ENCODE results near the gene SLC35A5.

GRCh38 chr3:112623717-112624116 is 61.9 kb downstream of the SLC35A5 start:
- TF ChIP-seq SIN3A (IDR thresholded peaks at IDR 0.05; ENCODE audit: borderline replicate concordance, low read depth, low read length): no peak
- TF ChIP-seq ZKSCAN1 (IDR thresholded peaks at IDR 0.05; ENCODE audit: low read length): no peak
- TF ChIP-seq TCF7L2 (IDR thresholded peaks at IDR 0.05; ENCODE audit: low read depth, low read length): no peak
- no peak for TF ChIP-seq RBFOX2 (IDR thresholded peaks at IDR 0.05; ENCODE audit: low read depth, low read length)
- TF ChIP-seq GABPA (IDR thresholded peaks at IDR 0.05; ENCODE audit: low read depth, low read length): no peak
- TF ChIP-seq GABPA (CRISPR knock-in tag; IDR thresholded peaks at IDR 0.05; ENCODE audit: low read depth): no peak
- TF ChIP-seq SMAD3 (CRISPR knock-in tag; IDR thresholded peaks at IDR 0.05): no peak
- TF ChIP-seq, protein P1, sequence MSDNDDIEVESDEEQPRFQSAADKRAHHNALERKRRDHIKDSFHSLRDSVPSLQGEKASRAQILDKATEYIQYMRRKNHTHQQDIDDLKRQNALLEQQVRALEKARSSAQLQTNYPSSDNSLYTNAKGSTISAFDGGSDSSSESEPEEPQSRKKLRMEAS (IDR thresholded peaks at IDR 0.05): no peak
- TF ChIP-seq MEF2D (CRISPR knock-in tag; IDR thresholded peaks at IDR 0.05): no peak
- TF ChIP-seq, protein P2, sequence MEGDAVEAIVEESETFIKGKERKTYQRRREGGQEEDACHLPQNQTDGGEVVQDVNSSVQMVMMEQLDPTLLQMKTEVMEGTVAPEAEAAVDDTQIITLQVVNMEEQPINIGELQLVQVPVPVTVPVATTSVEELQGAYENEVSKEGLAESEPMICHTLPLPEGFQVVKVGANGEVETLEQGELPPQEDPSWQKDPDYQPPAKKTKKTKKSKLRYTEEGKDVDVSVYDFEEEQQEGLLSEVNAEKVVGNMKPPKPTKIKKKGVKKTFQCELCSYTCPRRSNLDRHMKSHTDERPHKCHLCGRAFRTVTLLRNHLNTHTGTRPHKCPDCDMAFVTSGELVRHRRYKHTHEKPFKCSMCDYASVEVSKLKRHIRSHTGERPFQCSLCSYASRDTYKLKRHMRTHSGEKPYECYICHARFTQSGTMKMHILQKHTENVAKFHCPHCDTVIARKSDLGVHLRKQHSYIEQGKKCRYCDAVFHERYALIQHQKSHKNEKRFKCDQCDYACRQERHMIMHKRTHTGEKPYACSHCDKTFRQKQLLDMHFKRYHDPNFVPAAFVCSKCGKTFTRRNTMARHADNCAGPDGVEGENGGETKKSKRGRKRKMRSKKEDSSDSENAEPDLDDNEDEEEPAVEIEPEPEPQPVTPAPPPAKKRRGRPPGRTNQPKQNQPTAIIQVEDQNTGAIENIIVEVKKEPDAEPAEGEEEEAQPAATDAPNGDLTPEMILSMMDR (CRISPR knock-in tag; IDR thresholded peaks at IDR 0.05): no peak

Data from HepG2 (cell line).